ENCODE data around the gene SPG7.
A peak's percentile ranks its signal among the peaks of the same experiment; 100 is the strongest.
"Not testable (repeated sequence)": the region's sequence is repeated elsewhere in the genome, so short reads cannot be mapped to it uniquely, and the experiment has no call there.

SPG7 gene

DNA sequence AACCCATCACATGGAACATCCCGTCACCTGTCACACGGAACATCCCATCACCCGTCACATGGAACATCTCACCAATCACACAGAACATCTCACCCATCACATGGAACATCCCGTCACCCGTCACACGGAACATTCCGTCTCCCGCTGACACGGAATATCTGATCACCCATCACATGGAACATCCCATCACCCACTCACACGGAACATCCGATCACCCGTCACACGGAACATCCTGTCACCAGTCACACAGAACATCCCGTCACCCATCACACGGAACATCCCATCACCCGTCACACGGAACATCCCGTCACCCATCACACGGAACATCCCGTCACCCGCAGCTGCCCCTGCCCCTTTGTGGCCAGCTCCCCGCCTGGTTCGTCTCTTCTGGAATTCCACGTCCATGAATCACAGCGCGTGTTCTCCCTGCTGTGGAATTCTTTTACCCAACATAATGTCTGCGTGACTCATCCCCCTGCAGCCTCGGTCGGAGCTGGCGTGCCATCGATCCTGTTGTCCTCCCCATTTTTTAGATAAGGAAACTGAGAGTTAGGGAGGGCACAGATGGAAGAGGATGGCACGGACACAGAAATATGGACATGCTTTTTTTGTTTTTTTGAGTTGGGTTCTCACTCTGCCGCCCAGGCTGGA lies 73.0 kb downstream of the SPG7 start:
- peak; percentile 100 for DNase-seq (ENCODE audit: low read depth)

DNA sequence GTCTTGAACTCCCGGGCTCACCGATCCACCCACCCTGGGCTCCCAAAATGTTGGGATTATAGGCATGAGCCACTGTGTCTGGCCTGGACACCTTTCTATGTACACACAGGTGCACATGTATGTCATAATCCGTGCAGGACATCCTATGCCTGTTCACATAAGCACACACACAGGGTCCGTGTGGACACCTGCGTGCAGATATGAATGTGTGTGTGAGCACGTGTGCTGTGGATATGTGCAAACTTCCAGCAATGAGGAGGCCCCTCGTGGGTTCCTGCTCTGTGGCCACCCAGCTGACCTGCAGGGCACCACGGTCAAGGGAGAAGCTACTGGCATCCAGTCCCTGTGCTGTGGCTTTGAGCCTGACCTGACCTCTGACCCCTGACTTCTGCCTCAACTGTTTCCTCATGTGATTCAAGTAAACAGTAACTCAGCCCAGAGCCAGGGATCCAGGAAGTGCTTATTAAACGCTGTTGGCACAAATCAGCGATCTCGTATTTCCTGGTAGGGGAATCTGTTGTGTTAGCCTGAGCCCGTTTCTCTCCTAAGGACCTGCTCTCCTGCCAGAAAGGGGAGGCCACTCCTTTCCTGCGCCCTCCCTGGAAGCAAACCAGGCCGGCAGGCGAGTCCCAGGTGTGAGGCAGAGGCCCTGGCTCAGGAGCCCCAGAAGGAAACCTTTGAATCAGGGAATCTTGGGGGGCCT lies 73.8 kb downstream of the SPG7 start:
- DNase-seq (ENCODE audit: low read depth): peak; percentile 77

DNA sequence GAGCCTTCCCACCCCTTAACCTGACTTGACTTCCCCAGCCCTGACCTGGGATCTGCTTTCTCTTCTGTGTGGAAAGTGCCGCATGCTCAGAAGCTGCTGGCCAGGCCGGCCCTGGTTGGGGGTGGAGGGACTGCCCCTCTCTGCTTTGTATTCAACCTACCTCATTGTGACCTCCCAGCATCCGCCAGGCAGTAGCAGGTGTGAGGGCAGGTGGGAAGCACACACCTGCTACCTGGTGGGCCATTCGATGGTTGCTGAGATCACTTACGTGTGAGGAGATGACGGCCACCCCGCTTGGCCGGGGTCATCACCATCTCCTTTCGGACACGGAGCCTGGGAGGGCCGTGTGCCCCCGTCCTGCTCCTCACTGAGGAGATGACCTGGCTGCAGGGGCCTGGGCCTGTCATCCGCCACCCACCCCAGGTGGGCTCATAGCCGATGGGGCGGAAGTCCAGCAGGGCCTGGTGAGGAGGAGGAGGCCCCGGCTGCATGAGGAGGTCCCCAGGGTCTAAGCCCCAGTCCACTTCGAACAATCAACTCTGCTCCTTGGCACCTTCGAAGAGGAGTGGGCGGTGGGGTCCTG lies 74.5 kb downstream of the SPG7 start:
- DNase-seq (ENCODE audit: low read depth): no peak

DNA sequence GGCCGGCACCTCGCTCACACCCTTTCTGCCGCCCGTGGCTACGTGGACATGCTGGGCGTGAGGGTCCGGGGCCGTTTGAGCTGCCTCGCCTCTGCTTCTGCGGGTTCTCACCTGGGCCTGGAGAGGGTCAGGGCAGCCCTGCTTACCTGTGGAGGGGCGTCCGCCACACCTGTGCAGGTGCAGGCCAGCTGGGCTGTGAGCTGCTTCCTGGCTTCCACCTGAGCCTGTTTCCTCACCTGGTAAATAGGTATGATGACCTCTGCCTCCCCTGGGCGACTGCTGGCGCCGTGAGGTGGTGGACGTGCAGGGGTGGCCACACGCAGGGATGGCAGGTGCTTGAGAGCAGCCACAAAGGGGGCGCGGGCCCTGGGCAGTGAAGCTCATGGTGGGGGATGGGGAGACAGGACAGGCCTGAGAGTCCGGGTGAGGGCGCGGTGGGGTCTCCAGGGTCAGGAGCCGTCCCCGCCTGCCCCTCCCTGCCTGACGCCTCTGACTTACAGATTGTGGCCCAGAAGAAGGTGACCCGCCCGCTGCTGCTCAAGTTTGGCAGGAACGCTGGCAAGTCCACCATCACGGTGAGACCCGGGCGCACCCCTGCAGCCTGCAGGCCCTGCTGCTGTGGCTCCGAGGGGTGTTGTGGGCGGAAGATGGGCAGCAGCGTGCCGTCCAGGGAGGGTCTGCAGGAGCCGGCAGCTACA lies 75.1 kb downstream of the SPG7 start:
- DNase-seq (ENCODE audit: low read depth): no peak

DNA sequence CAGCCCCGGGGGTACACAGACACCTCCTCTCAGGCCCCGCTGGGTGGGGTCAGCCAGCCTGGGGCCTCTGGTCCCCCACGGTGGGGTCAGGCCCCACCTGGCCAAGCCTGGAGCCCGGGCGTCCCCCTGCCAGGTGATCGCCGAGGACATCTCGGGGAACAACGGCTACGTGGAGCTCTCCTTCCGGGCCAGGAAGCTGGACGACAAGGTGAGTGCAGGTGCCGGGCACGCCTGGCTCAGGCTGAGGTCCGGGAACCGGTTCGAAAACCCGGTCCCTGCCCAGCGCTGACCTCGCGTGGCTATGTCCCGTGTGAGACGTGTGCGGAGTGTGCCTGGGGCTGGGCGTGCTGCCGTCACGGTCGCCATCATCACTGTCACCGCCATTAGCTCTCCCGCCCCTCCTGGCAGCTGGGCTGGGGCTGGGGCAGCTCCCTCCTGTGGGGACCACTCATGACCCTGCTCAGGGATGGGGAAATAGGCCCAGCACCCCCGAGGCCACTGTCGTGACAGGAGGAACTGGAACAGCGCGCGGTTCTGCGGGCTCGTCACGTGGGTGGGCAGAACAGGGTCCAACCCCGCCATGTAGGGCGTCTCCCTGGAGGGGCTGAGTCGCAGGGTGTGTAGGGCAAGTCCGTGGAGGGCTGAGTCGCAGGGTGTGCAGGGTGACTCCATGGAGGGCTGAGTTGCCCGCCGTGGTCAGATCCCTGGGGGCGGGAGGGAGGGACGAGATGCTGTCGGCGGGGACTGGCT lies 75.9 kb downstream of the SPG7 start:
- DNase-seq (ENCODE audit: low read depth): no peak

DNA sequence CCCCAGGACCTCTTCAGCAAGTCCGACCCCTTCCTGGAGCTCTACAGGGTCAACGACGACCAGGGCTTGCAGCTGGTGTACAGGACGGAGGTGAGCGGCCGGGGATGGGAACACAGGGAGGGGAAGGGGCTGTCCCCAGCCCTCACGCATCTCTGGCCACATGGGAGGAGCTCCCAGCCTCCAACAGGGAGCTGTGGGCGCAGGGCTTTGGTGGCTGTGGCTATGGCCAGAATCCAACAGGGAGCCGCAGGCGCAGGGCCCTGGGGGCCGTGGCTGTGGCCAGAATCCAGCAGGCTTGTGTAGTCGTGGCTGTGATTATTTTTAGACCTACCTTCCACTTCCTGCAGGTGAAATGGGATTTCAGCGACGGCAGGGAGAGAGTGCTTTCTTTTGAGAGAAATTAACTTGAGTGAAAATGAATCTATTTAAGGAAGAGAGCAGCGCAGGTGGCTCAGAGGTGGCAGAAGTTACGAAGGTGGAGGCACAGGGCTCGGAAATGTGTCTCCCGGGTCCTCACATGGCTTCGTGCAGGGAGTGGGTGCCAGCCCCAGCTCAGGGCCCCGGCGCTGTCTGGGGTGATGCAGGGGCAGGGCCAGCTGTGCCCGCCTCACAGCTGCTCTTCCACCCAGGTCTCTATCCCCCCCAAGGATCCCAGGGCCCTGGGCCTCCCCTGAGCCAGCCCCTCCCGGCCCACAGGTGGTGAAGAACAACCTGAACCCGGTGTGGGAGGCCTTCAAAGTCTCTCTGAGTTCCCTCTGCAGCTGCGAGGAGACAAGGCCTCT lies 76.8 kb downstream of the SPG7 start:
- DNase-seq (ENCODE audit: low read depth): no peak

DNA sequence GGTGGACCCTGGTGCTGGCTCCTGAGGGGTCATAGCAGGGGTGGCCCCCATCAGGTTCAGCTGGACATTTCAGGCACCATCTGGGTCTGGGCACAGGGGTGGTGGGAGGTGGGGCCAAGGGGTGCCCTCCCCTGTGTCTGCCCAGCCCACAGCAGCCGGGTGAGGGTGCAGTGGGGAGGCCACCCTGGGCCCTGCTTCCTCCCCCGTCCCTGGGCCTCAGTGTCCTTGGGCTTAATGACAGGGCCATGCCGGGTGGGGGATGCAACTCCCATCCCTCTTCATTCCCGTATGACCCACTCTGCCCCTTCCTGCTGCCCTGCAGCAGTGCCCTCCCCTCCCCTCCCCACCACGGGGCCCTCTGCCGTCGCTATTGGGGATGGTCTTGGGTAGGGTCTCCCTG lies 78.0 kb downstream of the SPG7 start:
- no peak for DNase-seq (ENCODE audit: low read depth)

DNA sequence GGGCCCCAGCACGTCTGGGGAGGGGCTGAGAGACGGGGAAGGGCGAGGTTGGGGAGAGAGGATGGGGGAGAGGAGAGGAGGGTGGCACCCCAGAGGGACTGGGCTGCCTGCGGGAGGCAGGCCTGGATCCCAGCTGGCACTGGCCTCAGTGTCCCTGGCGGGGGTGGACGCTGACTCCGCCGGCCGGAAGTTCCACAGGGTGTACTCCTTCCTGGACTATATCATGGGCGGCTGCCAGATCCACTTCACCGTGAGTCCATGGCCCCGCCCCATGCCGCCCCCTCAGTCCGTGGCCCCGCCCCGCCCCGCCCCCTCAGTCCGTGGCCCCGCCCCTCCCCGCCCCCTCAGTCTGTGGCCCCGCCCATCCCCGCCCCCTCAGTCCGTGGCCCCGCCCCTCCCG lies 78.7 kb downstream of the SPG7 start:
- peak; percentile 24 for DNase-seq (ENCODE audit: low read depth)

DNA sequence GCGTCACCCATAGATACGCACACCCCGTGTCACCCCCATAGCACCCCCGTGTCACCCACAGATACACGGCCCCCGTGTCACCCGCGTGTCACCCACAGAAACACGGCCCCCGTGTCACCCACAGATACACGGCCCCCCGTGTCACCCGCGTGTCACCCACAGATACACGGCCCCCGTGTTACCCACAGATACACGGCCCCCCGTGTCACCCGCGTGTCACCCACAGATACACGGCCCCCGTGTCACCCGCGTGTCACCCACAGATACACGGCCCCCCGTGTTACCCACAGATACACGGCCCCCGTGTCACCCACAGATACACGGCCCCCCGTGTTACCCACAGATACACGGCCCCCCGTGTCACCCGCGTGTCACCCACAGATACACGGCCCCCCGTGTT lies 79.5 kb downstream of the SPG7 start:
- DNase-seq (ENCODE audit: low read depth): not testable (repeated sequence)

DNA sequence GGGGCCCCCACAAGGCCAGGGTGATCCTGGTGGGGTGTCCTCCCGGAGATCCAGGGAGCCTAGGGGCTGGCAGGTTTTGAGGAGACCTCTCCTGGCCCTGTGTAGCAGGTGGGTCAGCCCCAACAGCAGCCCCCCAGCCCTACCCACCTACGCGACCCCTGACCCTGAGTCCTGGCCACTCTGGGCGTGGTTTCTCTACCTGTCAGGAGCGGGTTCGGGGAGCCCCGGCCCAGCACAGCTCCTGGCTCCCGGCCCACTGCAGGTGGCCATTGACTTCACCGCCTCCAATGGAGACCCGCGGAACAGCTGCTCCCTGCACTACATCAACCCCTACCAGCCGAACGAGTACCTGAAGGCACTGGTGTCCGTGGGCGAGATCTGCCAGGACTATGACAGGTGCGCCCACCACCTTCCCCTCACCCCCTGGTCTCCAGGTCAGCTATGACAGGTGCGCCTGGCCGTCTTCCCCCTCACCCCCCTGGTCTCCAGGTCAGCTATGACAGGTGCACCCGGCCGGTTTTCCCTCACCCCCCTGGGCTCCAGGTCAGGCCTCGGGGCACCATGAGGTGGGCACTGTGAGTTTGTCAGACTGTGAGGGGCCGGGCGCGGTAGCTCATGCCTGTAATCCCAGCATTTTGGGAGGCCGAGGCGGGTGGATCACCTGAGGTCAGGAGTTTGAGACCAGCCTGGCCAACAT lies 80.4 kb downstream of the SPG7 start:
- no peak for DNase-seq (ENCODE audit: low read depth)

DNA sequence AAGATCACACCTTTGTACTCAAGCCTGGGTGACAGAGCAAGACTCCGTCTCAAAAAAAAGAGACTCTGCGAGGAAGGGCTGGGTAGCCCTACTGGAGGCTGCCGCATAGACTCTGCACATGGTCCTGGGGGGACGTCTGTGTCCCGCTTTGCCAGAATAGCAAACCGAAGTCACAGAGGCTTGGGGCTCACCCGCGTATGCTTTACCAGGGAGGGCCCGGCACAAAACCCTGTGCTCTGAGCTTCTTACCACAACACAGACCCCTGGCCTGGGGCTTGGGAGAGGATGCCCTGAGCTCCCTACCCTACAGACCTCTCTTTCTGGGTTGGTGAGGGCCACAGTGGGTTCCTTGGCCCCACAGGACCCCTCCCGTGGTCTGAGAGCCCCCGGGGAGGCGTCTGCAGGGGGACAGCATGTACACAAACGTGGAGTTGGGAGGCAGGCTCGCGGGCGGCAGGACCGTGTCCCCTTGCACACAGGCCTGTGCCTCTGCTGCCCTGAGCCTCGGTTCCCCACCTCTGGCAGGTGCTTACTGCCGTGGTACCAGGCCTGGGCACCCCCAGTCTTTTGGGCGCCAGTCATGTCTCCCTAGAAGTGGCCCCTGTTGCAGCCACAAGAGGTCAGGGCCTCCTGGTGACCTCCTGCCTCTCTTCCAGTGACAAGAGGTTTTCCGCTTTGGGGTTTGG lies 81.2 kb downstream of the SPG7 start:
- DNase-seq (ENCODE audit: low read depth): no peak

DNA sequence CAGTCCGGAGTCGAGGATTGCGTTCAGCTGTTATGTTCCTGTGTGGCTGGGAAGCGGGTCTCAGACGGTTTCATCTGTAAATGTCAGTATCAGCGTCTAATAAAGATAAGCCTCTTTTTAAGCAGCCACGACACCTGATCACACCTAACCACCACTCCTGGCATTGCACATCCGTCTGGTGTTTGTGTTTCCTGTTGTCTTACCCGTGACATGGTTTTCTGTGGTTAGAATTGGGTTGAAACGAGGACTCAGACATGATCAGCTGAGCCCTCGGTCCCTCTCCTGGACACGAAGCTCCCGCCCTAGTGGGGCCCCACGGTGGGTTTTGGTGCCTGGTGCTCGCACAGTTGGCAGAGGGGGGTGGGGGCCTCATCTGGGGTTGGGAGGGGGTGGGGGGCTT lies 85.6 kb downstream of the SPG7 start:
- no peak for DNase-seq (ENCODE audit: low read depth)

DNA sequence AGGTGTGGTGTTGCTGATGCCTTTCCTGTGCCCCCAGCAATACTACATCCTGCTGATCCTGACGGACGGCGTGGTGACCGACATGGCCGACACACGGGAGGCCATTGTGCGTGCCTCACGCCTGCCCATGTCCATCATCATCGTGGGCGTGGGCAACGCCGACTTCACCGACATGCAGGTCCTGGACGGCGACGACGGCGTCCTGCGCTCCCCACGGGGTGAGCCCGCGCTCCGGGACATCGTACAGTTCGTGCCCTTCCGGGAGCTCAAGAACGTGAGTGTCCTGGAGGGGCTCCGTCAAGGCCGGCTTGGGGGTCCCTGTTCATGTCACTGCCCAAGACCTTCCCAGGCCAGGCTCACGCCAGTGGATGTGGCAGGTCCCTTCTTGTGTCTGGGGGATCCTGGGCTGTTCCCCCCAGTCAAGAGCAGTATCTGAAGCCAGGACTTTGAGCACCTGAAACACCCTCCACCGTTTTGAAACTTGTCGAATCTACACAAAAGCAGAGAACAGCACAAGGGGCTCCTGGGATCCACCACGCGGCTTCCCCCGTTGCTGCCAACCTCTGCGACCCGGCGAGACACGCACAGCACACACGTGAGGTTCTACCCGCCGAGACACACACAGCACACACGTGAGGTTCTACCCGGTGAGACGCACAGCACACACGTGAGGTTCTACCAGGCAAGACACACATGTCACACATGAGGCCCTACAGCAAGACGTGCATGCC lies 87.3 kb downstream of the SPG7 start:
- no peak for DNase-seq (ENCODE audit: low read depth)

DNA sequence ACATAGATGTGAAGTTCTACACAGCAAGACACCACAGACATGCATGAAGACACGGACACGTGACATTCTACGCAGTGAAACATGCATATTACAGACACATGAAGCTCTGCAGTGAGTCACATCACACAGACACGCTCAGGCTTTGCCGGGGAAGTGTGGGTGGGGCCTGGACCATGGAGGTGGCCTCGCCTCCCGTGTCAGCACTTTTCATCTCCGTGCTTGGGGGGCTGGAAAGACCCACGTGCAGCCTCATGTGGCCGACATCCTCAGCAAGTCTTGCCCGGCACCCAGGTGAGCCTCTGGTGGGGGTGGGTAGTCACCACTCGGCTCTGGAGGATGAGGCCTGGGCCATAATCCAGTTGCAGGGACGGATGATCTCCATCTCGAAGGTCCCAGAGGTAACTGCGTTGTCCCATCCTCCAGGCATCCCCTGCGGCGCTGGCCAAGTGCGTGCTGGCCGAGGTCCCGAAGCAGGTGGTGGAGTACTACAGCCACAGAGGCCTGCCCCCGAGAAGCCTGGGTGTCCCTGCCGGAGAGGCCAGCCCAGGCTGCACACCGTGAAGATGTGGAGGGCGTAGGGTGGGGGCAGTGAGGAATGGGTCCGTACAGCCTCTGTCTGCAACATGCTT lies 88.0 kb downstream of the SPG7 start:
- no peak for DNase-seq (ENCODE audit: low read depth)

DNA sequence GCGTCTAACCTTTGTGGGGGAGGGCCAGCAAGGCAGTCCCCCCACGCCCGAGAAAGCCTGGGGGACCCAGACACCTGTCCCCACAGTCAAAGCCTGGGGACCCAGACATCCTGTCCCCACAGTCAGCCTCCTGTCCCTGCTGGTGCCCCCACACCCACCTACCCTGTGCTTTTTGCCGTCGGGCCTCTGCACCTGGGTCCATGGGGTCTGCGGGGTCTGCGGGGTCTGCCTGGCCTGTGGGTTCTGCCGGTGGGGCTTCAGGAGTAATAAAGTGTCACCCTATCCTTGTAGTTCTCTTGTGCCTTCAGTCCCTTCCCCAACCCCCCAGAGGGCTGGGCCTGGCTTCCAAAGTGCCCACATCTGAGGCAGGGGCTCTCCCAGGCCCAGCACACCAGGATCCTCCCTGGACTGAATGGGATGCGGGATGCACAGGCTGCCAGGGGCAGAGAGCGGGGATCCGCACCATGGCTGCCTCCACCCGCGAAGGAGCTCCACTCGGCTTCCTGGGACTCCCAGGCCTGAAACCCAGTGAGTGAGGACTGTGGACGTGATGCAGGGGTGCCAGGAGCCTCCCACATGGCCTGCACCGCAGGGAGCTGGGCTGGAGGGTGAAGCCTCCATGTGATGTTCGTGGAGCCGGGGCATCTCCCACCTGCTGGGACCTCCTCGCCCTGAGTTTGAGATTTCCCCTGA lies 88.9 kb downstream of the SPG7 start:
- no peak for DNase-seq (ENCODE audit: low read depth)

DNA sequence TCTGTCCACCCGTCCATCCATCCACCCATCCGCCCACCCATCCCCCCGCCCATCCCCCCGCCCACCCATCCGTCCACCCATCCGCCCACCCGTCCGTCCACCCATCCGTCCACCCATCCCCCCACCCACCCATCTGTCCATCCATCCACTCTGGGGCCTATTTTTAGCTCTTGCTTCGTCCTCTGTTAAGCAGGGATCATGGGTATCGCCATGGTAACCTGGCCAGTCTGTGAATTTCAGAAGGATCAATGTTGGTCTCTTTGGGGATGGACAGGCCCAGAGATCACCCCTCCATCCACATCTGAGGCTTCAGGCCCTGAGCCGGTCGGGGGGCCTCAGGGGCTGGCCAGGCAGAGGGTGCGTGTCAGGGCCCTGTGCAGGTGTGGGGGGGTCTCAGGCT lies 90.0 kb downstream of the SPG7 start:
- peak; percentile 56 for DNase-seq (ENCODE audit: low read depth)

DNA sequence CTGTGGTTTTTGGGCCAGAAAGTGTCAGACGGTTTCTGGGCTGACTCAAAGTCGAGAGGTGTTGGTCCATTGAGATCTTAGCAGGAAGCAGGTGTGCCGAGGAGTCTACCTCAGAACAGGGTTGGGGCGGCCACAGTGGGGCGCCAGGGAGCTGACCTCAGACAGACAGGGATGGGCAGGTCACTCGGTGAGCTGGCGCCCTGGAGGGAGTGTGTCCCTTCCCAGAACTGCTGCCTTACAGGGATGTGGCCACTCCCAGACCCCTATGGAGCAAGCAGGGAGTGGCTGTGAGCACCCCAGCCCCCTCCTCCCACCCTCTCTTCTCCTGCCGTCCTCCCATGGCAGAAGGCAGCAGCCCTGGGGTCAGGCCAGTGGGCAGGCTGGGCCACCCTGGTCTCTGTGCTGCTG lies 91.3 kb downstream of the SPG7 start:
- peak; percentile 27 for DNase-seq (ENCODE audit: low read depth)

DNA sequence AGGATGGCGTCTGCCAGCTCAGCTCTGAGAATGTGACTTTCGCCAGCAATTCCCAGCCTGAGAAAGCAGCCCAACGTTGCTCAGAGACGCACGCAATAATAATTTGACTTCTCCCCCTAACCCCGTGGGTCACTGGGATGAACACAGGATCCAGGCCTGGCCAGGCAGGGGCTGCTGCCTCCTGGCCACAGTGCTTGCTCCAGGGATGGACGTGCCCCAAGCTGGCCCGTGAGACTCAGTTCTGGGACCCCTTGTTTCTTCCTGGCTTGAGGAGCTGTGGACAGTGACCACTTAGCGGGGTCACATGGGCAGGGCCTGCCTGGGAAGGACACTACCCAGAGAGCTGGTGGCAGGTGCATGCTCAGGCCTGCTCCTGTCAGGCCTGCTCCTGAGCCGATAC lies 91.7 kb downstream of the SPG7 start:
- DNase-seq (ENCODE audit: low read depth): no peak

DNA sequence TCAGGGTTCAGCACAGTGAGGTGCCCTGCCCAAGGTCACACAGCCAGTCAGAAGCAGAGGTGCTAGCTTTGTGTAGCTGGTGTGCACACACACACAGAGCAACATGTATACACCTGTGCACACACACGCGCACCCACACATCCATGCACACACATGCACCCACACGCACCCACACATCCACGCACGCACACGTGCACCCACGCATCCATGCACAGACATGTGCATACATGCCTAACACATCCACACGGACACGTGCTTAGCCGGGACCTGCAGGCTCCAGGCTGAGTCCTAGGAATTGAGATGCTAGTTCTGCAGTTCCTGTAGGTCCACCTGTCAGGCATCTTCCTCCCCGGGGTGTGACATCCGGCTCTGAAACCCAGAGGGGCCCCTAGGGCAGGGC lies 92.2 kb downstream of the SPG7 start:
- no peak for DNase-seq (ENCODE audit: low read depth)

All from EH (cell line).